RPMI7951 (cell line): ENCODE results near the gene CDK8. TPM values are rescaled to one million over a fixed set of nuclear protein-coding genes. Genes with fewer than 3 reads are reported as not detected.
"Not testable (repeated sequence)": the region's sequence is repeated elsewhere in the genome, so short reads cannot be mapped to it uniquely, and the experiment has no call there.

ENCODE experiments used
- DNase-seq: peaks from one replicate; pipeline ENCODE4 v3.0.0-alpha.2; 2012; ENCODE audit warnings: low read depth
- total RNA-seq: library from RNA; depleted of rRNA; stranded (reverse); fragments of >200 nt; shearing (Covaris generic); gene quantifications from 2 replicates; pipeline ENCODE4 v1.2.3, GENCODE V29; 2014

CDK8 gene
- total RNA-seq, 1 experiment from 2014 or later = 18.9 TPM

DNA sequence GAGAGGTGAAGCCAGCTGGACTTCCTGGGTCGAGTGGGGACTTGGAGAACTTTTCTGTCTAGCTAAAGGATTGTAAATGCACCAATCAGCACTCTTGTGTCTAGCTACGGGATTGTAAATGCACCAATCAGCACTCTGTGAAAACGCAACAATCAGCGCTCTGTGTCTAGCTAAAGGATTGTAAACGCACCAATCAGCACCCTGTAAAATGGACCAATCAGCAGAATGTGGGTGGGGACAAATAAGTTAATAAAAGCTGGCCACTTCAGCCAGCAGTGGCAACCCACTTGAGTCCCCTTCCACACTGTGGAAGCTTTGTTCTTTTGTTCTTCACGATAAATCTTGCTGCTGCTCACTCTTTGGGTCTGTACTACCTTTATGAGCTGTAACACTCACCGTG lies 58.1 kb downstream of the CDK8 start:
- not testable (repeated sequence) for DNase-seq

DNA sequence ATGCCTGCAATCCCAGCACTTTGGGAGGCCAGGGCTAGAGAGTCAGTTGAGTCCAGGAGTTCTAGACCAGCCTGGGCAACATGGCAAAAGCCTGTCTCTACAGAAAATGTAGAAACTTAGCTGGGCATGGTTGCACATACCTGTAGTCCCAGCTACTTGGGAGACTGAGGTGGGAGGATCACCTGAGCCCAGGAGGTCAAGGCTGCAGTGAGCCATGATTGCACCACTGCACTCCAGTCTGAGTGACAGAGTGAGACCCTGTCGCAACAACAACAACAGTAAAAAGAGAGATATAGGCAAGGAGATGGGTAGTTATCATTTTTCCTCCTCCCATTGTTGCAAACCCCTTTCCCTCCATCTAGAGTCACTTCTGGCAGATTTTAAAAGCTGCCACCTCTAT lies 62.2 kb downstream of the CDK8 start:
- DNase-seq = not testable (repeated sequence)

DNA sequence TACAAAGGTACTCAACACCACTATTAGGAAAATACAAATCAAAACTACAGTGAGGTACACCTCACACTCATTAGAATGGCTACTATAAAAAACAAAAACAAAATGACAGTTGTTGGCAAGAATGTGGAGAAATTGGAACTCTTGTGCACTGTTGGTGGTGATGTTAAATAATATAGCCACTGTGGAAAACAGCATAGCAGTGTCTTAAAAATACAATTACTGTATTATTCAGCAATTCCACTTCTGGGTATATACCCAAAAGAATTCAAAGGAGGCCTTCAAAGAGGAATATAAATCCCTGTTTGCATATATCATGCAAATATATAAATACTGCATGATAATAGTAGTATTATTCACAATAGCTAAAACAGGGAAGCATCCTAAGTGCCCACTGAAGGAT lies 66.8 kb downstream of the CDK8 start:
- DNase-seq = no peak

DNA sequence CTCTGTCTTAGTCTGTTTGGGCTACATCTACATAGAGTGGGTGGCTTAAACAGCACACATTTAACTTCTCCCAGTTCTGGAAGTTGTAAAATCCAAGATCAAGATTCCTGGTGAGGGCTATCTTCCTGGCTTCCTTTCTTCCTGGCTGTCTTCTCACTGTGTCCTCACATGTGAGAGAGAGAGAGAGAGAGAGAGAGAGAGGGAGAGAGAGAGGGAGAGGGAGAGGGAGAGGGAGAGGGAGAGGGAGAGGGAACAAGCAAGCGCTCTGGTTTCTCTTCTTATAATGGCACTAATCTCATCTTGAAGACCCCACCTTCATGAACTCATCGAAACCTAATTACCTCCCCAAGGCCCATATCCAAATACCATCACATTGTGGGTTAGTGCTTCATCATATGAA lies 69.2 kb downstream of the CDK8 start:
- DNase-seq = no peak

DNA sequence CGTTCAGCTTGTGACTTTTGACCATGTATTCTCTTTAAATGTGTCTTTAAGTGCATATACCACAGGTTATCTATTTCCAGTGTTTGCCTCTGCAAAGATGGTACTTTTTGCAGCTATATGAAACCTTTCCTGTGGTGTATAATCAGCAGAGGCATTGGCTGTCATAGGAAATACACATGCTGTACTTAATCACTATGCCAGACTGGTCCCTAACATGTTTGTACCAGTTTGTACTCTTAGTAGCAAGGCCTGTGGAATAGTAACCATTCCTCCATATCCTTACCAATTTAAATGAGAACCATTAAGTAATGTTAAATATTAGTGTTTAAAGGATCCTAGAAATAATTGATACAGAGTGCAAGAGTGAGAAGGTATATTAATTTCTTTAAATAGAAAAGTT lies 69.8 kb downstream of the CDK8 start:
- DNase-seq = no peak

DNA sequence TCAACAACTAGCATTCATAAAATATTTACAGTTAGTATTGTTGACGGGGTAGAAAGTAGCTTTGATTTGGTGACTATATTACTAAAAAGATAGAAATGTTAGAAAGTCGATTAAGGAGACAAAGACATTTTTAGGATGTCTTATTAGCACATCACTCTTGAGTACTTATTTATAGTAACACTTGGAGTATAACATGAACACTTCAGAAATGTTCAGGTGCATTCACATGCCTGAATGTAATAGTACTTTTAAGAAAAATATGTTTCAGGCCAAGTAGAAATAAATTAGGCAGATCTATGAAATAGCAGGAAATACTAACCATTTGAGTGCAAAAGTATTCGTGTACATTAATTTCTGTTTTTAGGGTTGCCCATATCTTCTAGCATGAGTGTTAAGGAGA lies 70.4 kb downstream of the CDK8 start:
- no peak for DNase-seq

DNA sequence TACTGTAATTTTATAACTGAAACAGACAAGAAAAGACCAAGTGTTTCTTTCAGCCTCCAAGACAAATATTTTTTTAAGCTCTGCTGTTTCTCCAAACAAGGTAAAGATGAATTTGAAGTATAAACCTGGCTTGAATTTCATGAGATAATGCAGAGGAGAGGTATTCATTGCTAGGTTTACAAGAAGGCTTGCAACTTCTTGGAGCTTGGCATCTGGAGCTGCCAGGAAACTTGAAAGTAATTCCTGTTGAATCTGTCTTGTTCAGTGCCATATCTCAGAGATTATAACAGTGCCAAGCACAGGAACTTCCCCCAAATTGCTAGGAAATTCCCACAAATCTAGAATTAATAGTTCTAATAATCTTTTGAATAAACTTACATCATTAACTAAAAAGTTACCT lies 70.9 kb downstream of the CDK8 start:
- no peak for DNase-seq

DNA sequence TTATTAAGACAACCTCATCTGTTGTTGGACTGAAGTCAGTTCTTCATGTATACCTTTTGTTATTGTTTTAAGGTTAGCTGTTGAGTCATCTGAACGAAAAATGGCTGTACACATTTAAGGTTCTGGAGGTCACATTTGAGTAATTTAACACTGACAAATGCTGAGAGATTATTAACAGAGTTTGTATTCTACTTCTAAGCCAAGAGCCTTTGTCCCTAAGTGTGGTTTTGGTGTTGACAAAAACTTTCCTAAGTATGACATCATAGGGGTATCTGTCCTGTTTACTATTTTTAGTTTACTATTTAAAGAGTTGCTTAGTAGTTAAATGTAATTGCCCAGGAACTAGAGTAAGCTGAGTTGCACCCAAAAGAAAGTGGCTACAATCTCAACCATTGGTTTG lies 71.9 kb downstream of the CDK8 start:
- DNase-seq = no peak

DNA sequence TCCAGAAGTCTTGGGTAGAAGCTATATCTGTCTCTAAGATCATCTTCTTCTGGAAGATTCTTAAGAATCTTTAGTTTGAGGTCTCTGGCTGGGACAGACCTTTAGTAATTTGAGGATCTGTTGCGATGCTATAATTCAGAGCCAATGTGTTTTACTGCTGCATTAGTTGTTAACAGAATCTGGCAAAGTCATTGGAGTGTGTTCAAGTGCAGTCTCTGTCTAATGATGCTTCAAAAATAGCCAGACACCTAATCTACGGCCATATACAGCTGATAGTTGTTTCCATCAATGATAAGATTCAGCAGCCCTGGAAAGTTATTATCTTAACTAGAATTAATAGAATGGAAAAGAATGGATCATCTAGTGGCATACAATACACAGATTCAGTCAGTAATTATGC lies 72.6 kb downstream of the CDK8 start:
- no peak for DNase-seq

DNA sequence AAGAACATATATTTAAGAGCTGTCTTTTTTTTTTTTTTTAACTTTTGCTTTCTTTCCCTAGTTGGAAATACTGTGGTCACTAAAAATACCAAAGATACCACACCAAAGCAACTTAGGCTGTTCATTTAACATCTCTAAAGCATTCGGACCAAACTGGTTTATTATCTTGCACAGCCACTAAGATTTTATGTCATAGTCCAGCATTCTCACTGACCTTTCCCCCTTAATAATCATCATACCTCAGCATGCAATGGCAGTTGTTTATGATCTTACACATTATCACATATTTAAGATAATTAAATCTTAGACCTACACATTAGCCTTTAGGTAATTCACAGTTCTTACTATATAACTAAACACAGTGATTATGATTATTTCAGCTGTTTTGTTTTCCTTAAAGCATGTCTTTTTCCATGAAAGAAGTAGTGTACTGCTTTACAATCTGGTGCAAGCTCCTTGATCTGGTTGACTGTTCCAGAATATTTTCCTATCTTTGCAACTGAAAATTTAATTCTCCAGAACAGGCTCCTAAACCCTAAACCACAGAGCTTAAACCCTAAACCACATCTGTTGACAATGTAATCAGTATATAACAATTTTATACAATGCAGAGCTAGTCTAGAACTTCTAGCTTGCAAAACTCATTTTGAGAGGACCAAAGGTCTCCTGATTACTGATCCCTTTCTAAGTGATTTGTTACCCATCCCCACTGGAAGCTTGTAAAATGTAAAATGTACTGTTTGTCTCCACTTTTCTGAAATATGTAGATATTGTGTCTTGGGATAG lies 74.2 kb downstream of the CDK8 start:
- DNase-seq = no peak

DNA sequence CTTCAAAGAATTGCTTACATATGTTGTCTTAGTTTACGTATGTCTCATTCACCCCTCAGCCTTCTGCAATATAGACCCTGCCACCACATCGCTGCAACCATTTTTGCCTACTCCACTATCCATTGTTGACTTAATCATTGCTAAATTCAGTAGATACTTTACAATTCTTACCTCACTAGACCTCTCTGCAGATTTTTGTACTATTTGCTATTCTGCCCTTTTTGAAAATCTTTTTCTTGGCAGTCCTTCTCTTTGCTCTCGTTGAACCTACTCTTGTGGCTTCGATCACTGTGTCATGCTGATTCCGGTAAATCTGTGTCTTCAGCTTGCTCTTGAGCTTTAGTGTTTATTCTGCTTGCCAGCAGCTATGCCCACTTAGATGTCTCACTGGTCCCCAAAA lies 81.2 kb downstream of the CDK8 start:
- no peak for DNase-seq

DNA sequence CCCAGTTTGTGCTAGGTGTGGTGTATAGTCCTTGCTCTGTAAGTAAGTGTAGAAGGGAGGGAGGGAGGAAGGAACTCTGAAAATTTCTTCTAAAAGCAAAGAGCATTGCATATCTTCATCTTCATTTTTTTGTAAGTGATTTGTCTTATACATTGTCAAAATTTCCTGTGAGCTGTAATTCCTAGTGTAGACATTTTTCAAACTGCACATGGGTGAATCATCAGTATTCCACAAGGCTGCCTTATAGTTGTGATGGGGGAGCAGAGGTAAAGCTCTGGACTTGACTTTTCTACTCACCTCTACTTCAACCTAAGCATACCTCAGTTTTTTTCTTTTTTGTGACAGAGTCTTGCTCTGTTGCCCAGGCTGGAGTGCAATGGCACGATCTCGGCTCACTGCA lies 86.9 kb downstream of the CDK8 start:
- DNase-seq = no peak

DNA sequence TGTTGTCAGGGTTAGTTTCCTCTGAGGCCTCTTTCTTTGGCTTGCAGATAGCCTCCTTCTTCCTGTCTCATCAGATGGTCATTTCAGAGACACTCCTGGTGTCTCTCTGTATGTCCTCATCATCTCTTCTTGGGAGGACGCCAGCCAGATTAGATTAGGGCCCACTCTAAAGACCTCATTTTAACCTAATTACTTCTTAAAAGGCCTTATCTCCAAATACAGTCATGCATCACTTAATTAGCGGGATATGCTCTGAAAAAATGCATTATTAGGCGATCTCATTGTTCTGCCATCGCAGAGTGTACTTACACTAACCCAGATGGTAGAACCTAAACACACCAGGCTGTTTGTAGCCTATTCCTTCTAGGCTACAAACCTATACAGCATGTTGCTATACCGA lies 89.0 kb downstream of the CDK8 start:
- DNase-seq = no peak

DNA sequence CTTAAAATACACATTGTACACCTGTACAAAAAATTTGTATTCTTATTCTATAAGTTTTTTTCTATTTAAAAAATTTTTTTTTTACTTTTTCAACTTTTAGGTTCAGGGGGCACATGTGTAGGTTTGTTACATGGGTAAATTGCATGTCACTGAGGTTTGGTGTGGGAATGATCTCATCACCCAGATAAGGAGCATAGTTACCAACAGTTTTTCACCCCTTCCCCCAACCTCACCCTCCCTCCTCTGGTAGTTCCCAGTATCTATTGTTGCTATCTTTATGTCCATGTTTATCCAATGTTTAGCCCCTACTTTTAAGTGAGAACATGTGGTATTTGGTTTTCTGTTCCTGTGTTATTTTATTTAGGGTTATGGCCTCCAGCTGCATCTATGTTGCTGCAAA lies 89.9 kb downstream of the CDK8 start:
- no peak for DNase-seq

DNA sequence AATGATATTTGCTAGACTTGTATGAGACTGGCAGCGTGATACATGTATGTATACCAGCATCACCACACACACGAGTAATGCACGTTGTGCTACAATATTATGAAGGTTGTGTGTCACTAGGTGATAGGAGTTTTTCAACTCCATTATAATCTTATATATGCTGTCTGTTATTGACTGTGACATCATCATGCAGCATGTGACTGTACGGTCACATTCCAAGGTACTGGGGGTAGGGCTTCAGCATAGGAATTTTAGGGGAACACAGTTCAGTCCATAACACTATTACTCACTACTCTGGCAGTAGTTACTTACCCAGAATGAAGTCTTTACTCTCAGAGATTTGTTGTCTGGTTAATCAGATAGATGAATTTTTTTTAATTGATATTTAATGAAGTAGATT lies 91.1 kb downstream of the CDK8 start:
- DNase-seq = no peak

DNA sequence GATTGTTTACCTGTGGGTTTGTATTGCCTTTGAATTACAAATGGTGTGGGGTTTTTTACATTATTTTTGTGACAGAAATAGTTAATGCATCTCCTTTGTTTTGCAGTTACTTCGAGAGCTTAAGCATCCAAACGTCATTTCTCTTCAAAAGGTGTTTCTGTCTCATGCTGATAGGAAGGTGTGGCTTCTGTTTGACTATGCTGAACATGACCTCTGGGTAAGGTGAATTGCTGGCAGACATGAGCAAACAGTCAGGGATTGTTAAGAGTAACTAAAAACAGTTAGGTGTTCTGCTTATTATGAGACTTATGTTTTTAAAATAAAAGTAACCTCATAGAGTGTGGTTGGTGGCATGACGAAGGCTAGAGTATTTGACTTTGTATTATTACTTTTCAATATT lies 95.0 kb downstream of the CDK8 start:
- no peak for DNase-seq

DNA sequence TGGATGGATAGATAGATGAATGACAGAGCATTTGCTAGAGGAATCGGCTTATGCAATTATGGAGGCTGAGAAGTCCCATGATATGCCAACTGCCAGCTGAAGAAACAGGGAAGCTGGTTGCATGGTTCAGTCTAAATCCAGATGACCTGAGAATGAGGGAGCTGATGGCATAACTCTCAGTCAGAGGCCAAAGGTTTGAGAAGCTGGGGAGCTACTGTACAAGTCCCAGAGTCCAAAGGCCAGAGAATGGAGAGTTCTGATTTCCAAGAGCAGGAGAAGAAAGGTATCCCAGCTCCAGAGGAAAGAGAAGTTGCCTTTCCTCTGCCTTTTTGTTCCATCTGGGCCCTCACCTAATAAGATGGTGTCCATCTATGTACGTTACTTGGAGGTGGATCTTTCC lies 108.3 kb downstream of the CDK8 start:
- DNase-seq = no peak

DNA sequence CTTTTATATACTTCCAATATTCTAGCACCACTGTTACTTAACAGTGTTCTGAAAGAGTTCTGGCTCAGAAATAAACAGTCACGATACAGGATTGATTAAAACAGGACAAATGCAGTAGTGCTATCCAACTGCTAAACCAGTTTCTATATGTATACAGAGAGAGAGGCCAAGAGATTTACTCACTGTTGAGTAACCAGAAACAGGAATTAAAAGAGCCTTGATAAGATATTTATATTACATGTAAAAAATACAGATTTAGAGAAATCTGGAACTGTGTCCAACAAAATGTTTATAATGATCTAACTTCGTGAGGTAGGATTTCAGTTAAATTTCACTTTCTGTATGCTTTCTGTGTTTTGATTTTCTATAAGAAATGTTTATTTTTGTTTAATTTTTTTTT lies 116.6 kb downstream of the CDK8 start:
- DNase-seq = no peak

DNA sequence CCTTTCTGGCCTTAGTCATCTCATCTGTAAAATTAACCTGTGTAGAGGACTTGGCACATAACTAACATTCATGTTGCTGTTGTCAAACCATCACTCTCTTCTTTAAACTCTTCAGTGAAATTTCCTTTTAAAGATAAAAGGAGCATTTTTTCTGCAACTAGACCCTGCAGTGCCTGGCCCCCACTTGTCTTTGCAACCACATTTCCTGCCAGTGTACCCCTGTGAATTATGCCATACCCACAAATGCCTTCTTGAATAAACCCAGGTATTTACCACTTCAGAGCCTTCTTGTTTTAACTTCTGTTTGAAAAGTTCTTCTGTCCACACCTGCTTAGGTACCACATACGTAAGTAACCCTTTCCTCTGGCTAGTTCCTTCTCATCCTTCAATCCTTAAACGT lies 118.8 kb downstream of the CDK8 start:
- DNase-seq = no peak

DNA sequence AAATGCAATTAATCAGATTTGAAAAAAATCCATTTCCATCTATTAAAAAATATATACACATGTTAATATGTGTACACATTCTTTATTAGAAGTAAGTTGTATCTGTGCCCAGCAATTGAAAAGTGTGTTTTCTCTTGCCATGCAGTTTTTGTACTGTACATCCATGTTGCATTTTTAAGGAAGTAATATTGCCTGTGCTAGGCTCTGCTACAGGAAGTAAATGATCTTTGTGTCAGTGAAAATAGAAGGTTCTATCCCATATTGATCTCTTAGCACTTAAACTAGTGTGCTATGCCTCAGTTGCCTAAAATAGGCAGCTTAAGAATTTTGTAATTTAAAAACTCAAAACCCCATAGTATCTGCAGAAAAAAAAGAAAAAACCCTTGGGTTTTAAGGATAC lies 122.5 kb downstream of the CDK8 start:
- no peak for DNase-seq

DNA sequence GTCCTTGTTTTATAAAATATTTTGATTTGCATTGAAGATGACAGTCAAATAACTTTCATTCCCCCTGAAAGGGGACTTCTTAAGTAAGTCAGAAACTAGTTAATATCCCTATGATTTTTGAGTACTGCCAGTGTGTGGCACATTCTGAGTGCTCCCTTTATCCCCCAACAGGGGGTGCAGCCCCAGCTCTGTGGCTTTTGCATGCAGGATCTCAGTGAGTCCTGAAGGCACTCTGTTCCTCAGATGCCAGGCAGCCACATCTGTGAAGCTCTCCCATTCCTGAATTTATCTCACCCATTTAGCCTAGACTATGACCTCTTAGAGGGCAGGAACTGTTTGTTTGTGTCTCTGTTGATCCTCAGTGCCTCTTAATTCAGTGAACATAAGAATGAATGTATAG lies 123.1 kb downstream of the CDK8 start:
- DNase-seq = peak; percentile 22

DNA sequence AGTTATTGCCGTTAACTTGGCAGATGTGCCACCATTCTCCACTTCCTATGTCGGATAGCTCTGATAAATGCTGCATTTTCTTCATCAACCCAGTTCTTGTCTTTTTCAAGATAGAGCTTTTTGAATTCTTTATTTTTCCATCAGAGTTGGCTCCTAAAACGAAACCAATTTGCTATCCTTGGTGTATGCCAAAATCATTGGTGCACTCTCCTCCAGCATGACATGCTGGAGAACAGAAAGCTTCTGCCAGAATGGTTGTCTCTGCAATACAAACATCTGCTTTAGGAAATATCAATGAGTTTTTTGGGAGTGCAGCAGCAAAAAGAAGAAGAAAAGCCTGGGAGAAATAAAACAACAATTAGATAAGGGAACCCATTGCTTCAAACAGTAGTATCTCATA lies 124.2 kb downstream of the CDK8 start:
- DNase-seq = no peak

DNA sequence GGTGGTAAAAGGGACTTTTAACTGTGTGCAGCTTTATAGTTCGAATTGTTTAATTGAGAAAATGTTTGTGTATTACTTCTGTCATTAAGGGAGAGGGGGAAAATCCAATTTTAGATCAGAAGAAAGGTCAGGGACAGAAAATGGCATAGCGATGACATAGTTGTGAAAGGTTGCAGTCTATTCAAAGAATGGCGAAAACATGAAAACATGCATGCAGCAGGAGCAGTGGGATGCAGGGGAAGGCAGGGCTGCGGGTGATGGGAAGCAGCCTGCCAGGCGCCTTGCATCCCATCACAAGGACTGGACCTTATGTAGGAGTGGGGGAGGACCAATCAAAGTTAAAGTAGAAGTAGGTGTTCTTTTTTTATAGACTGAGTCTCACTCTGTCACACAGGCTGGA lies 125.9 kb downstream of the CDK8 start:
- no peak for DNase-seq

DNA sequence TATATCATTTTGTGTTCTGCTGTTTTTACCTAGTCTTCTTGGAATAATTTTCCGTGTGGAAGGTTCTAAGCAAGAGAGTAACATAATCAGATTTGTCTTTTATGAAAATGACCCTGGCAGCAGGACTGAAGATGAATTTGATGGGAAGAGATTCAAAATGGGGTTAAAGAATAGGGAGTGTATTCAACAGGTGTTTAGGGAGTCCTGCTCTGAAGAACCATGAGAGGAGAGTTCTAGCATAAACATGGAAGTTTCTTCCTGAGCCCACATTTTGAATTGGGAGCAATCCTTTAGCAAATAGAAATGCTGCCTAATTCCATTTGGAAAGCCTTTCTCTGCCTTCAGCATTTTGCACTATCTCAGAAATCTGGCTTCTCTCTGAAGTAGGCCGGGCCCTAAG lies 127.0 kb downstream of the CDK8 start:
- DNase-seq = no peak
